ENCODE data around the gene SLC25A41. TPM values are rescaled to one million over a fixed set of nuclear protein-coding genes. Genes with fewer than 3 reads are reported as not detected.
A peak's percentile ranks its signal among the peaks of the same experiment; 100 is the strongest.

The SLC25A41 gene
- total RNA-seq, 1 donor, result not detected

DNA sequence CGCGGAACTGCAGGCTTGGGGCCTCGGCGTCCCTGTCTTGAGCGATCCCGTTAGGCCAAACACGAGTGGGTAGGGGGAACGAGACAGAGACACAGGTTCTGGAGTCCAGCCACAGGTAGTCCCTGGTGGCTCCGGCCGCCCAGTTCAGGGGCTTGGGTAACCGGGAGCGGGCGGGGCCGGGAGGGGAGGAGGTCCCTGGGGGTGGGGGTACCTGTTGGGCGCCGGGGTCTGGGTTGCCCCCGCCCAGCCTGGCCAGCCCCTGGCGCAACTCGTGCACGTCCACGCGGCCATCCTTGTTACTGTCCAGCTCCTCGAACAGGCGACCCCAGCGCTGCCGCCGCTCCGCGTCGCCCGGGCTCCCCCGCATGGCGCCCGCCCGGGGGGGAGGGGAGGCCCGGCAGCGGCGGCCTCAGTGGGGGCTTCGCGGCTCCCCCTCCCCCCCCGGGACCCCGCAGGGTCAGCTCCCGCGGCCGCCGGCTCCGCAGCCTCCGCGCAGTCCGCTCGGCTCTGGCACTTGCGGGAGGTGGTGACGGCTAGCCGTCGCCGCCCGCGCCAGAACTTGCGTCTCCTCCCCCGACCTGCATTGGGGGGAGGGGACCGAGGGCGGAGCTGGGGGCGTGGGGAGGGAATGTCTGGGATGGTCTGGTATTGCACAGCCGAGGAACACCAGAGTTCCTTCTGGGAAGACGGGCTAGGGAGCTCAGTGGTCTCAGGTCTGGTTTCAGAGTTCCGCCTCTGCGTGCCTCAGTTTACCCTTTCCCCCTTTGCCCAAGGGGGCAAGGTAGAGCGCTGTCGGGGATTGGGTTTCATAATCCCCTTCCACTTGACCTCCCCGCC is 25.9 kb upstream of the SLC25A41 start, which contains the start of gene SLC25A23:
TSS of gene SLC25A23 (minus strand) at position 531 of the 837 bp plus-strand sequence. CDS start at position 367, 164 bp downstream.
- peaks cover 8% of the 10 kb centered on the region for H3K4me1 ChIP-seq (ENCODE audit: insufficient read depth, low read length)
- H3K4me3 ChIP-seq (ENCODE audit: insufficient read depth, low read length), result peak within 1 kb of the TSS; percentile 76
- DNase-seq (ENCODE audit: insufficient read length, low spot score, missing footprints), result peak; percentile 94
- H3K9me3 ChIP-seq (ENCODE audit: low read depth, low read length), result no peaks in the 10 kb centered on the region
- peak within 1 kb of the TSS; percentile 83 for H3K4me2 ChIP-seq (ENCODE audit: insufficient read depth, low read length)
- no peak within 1 kb of the TSS for H3K27ac ChIP-seq (ENCODE audit: low read depth, low read length)
- peaks cover 4% of the 10 kb centered on the region for H3K27me3 ChIP-seq (ENCODE audit: insufficient read depth, low read length)
- H3K36me3 ChIP-seq (ENCODE audit: insufficient read depth, low read length), result no peaks in the 10 kb centered on the region
- no peaks in the 10 kb centered on the region for H3K79me2 ChIP-seq (ENCODE audit: insufficient read depth, low read length)
- TF ChIP-seq, protein P1, sequence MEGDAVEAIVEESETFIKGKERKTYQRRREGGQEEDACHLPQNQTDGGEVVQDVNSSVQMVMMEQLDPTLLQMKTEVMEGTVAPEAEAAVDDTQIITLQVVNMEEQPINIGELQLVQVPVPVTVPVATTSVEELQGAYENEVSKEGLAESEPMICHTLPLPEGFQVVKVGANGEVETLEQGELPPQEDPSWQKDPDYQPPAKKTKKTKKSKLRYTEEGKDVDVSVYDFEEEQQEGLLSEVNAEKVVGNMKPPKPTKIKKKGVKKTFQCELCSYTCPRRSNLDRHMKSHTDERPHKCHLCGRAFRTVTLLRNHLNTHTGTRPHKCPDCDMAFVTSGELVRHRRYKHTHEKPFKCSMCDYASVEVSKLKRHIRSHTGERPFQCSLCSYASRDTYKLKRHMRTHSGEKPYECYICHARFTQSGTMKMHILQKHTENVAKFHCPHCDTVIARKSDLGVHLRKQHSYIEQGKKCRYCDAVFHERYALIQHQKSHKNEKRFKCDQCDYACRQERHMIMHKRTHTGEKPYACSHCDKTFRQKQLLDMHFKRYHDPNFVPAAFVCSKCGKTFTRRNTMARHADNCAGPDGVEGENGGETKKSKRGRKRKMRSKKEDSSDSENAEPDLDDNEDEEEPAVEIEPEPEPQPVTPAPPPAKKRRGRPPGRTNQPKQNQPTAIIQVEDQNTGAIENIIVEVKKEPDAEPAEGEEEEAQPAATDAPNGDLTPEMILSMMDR (IDR thresholded peaks at IDR 0.05; ENCODE audit: extremely low read depth, low read depth, low read length), result no peak
- H2AFZ ChIP-seq (ENCODE audit: low read length), result peak within 1 kb of the TSS; percentile 75
- no peaks in the 10 kb centered on the region for H4K20me1 ChIP-seq (ENCODE audit: insufficient read depth, low read length)

DNA sequence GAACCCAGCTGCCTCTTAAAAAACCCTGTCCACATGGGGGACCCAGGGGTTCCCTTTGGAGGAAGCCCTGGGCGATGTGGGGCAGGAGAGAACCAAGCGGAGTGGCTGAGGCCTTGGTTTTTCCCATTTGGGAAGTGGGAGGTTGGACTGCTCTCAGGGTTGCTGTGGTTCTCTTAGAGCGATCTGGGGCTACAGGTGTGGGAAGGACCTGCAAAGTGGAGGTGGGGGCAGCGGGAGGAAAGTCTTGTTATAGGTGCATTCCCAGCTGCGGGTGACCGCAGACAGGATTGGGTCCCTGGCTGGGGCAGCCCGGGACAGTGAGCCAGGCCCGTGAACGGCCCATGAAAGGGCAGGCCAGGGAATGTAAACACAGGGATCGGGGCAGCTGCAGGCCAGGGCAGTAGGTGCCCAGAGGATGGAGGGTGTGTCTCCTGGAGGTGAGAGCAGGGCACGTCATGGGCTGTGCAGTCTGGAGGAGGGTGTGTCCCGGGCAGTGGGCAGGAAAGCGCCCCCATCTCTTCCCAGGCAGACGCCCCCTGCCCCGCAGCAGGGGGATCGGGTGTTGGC is 25.2 kb upstream of the SLC25A41 start:
- Histone ChIP-seq H3K4me3 (ENCODE audit: insufficient read depth, low read length) (peak overlapping the region; percentile 76), H2AFZ (ENCODE audit: low read length) (no peak overlapping the region), H4K20me1 (ENCODE audit: insufficient read depth, low read length) (no peaks in the 10 kb centered on the region), H3K27ac (ENCODE audit: low read depth, low read length) (no peak overlapping the region), H3K9me3 (ENCODE audit: low read depth, low read length) (peaks cover 2% of the 10 kb centered on the region), H3K27me3 (ENCODE audit: insufficient read depth, low read length) (peaks cover under 1% of the 10 kb centered on the region), H3K79me2 (ENCODE audit: insufficient read depth, low read length) (no peaks in the 10 kb centered on the region), H3K4me2 (ENCODE audit: insufficient read depth, low read length) (peak overlapping the region; percentile 83), H3K4me1 (ENCODE audit: insufficient read depth, low read length) (peaks cover 8% of the 10 kb centered on the region), H3K36me3 (ENCODE audit: insufficient read depth, low read length) (peaks cover 2% of the 10 kb centered on the region)
- TF ChIP-seq, protein P1 (IDR thresholded peaks at IDR 0.05; ENCODE audit: extremely low read depth, low read depth, low read length), result no peak
- DNase-seq (ENCODE audit: insufficient read length, low spot score, missing footprints), result peak; percentile 74

DNA sequence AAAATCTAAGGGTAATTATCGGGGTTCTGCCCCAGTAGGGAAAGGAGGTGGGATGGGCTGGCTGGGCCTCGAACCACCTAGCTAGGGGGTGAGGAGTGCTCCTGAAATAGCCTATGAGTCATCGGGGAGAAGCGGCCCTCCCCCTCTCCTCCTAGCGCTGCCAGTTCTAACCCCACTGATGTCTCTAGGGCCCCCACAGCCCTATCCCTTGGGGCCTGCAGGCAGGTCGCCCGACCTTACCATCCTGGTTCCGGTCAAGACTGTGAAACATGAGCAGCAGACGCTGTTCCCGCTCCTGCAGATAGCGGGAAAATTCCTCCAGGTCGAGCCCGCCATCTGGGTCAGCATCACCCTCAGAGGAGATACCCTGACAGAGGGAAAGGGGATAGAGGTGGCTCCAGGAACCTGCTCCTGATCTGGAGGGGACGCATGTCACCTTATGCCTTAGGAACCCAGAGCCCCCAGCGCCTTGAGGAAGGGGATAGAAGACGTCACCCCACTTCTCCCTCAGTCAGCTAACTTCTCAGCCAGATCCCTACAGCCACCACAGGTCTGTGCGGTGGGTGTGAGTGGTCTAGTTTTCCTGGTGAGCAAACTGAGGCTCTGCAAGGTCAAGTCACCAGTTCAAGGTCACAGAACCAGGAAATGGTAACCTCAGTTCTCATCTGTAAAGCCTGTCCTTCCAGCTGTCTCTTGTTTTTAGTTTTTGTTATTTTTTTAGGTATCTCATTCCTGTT is 24.6 kb upstream of the SLC25A41 start:
- H3K4me1 ChIP-seq (ENCODE audit: insufficient read depth, low read length), result peaks cover 8% of the 10 kb centered on the region
- H3K27me3 ChIP-seq (ENCODE audit: insufficient read depth, low read length), result no peaks in the 10 kb centered on the region
- peak; percentile 79 for DNase-seq (ENCODE audit: insufficient read length, low spot score, missing footprints)
- TF ChIP-seq, protein P1 (IDR thresholded peaks at IDR 0.05; ENCODE audit: extremely low read depth, low read depth, low read length), result no peak
- no peaks in the 10 kb centered on the region for H4K20me1 ChIP-seq (ENCODE audit: insufficient read depth, low read length)
- no peak overlapping the region for H3K4me3 ChIP-seq (ENCODE audit: insufficient read depth, low read length)
- peaks cover 2% of the 10 kb centered on the region for H3K9me3 ChIP-seq (ENCODE audit: low read depth, low read length)
- H2AFZ ChIP-seq (ENCODE audit: low read length), result no peak overlapping the region
- peaks cover 2% of the 10 kb centered on the region for H3K36me3 ChIP-seq (ENCODE audit: insufficient read depth, low read length)
- no peaks in the 10 kb centered on the region for H3K79me2 ChIP-seq (ENCODE audit: insufficient read depth, low read length)
- H3K4me2 ChIP-seq (ENCODE audit: insufficient read depth, low read length), result no peak overlapping the region
- H3K27ac ChIP-seq (ENCODE audit: low read depth, low read length), result no peak overlapping the region

Measured in osteoblast (primary cell).